ENCODE measurements around the gene RNF167. TPM values are rescaled to one million over a fixed set of nuclear protein-coding genes. Genes with fewer than 3 reads are reported as not detected.

RNF167 gene
- total RNA-seq, 1 donor from 2014 or later = 98.8 TPM

DNA sequence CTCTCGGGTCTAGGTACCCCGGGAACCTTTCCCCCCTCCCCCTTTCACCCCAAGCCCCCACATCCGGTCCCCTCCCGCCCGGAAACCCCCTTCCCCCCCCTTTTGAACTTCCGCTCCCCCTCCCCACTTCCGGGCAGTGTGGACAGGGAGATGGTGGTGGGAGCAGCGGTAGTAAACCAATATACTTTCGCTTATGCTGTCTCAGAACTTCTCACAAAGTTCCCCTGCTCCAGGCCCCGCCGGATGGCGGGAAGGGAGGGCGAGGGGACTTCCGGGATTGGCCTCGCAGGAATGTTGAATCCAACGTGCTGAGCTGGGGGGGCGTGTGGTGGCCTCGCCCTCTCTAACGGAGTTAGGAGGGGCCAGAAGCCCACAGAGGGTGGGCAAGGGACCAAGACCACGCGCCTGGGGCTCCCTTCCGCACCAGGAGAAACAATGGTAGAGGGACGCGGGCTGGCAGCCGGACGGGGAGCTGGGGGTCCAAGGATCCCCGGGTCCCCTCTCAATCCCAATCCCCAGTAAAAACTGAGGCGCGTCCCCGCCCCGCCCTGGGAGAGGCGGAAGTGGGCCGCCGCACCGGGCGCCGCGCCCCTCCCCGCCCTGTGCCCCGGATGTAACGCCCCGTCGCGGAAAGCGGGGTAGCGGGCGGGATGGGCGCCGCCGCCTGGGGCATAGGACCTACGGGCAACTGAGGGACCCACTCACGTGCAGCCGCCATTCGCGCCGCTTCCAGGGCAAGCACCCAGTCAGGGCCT, 7.5 kb downstream of the RNF167 start:
- no peak for DNase-seq (ENCODE audit: extremely low spot score, unreplicated experiment)
- H3K27ac Mint-ChIP-seq = peak overlapping the region; percentile 87
- no peaks in the 10 kb centered on the region for H3K27me3 Mint-ChIP-seq
- peaks cover 13% of the 10 kb centered on the region for H3K36me3 Mint-ChIP-seq
- peak overlapping the region; percentile 96 for H3K4me3 Mint-ChIP-seq
- no peak for TF ChIP-seq CTCF (conservative IDR thresholded peaks at IDR 0.05)
- no peaks in the 10 kb centered on the region for H3K9me3 Mint-ChIP-seq
- peaks cover 37% of the 10 kb centered on the region for H3K4me1 Mint-ChIP-seq (ENCODE audit: unreplicated experiment)

- Mint-ChIP-seq H3K4me1 (ENCODE audit: unreplicated experiment) (peaks cover 37% of the 10 kb centered on the region), H3K36me3 (peaks cover 13% of the 10 kb centered on the region), H3K4me3 (peak within 1 kb of the TSS; percentile 96), H3K27me3 (no peaks in the 10 kb centered on the region), H3K27ac (peak within 1 kb of the TSS; percentile 97), H3K9me3 (no peaks in the 10 kb centered on the region)
- TF ChIP-seq CTCF (conservative IDR thresholded peaks at IDR 0.05) = no peak
- peak; percentile 81 for DNase-seq (ENCODE audit: extremely low spot score, unreplicated experiment)
These were observed 8.3 kb downstream of the RNF167 start, which contains the start of gene PFN1 for GRCh38 chr17:4948166-4948930. Gene PFN1, minus strand, starts transcription at chr17:4948530. Its CDS starts 136 bp downstream, at chr17:4948394.

DNA sequence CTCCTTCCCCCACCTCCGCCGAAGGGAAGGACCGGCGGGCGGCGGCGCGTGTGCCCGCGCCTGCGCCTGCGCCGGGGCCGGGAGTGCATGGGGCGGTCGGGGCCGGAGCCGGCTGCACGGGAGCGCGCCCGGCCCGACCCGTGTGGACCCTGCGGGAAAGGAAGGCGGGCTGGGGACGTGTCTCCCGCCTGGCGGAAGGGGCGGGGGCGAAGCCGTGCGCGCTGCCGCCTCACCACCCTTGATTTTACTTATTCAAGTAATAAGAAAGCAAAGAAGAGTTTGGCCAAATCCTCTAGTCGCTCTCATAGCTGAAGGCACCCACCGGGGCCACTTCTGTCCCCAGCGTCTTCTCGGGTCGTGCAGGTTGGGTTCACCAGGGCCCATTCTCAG, 8.9 kb downstream of the RNF167 start:
- Mint-ChIP-seq H3K36me3 (peaks cover 13% of the 10 kb centered on the region), H3K27ac (peak overlapping the region; percentile 97), H3K4me3 (peak overlapping the region; percentile 96), H3K27me3 (no peaks in the 10 kb centered on the region), H3K9me3 (no peaks in the 10 kb centered on the region), H3K4me1 (ENCODE audit: unreplicated experiment) (peaks cover 40% of the 10 kb centered on the region)
- TF ChIP-seq CTCF (conservative IDR thresholded peaks at IDR 0.05) = no peak
- peak; percentile 91 for DNase-seq (ENCODE audit: extremely low spot score, unreplicated experiment)

- no peak for TF ChIP-seq CTCF (conservative IDR thresholded peaks at IDR 0.05)
- Mint-ChIP-seq H3K27me3 (no peaks in the 10 kb centered on the region), H3K4me1 (ENCODE audit: unreplicated experiment) (peaks cover 36% of the 10 kb centered on the region), H3K36me3 (peaks cover 13% of the 10 kb centered on the region), H3K4me3 (peak overlapping the region; percentile 96), H3K9me3 (no peaks in the 10 kb centered on the region), H3K27ac (peak overlapping the region; percentile 97)
- no peak for DNase-seq (ENCODE audit: extremely low spot score, unreplicated experiment)
These were observed 9.4 kb downstream of the RNF167 start for GRCh38 chr17:4949321-4950074.

DNA sequence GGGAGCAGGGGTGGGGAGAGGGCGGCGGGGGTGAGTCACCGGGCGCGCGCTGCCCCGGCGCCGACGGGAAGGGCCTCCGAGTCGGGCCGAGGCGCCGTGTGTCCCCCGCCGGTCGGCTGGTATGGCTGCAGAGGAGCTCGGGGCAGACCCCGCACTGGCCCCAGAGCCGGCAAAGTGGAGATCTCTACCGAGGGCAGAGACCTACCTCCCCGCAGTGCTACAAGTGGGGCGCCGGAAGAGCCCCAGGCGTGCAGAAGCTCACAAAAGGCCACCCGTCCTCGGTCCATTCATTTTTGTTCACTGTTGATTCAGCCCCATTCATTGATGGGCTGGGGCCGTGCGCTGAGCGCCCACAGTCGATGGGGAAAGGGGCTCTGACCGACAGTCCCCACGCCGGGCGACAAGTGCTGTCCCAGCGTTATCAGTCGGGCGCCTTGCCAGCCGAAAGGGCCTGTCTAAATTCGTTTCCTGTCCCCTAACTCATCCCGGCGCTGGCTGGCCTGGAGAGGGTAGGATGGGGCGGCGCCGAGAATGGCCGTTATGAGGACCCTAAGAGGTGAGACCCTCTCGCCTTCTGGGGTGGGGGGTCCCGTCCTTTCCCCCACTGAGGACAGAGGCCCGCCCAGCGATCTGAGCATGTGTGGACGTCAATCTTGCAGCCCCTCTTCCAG, 10.1 kb downstream of the RNF167 start:
- Mint-ChIP-seq H3K27me3 (no peaks in the 10 kb centered on the region), H3K4me1 (ENCODE audit: unreplicated experiment) (peaks cover 32% of the 10 kb centered on the region), H3K4me3 (peak overlapping the region; percentile 84), H3K27ac (peak overlapping the region; percentile 72), H3K36me3 (peaks cover 9% of the 10 kb centered on the region), H3K9me3 (no peaks in the 10 kb centered on the region)
- TF ChIP-seq CTCF (conservative IDR thresholded peaks at IDR 0.05) = no peak
- no peak for DNase-seq (ENCODE audit: extremely low spot score, unreplicated experiment)
